ENCODE results near the gene DAPK2. TPM values are rescaled to one million over a fixed set of nuclear protein-coding genes. Genes with fewer than 3 reads are reported as not detected.

The DAPK2 gene
- total RNA-seq, 1 experiment from 2014 or later: 1.4 TPM

- Histone ChIP-seq H3K4me1 (ENCODE audit: insufficient read depth, low read length) (peaks cover 28% of the 10 kb centered on the region), H3K79me2 (ENCODE audit: low read length) (peaks cover 79% of the 10 kb centered on the region), H3K27ac (ENCODE audit: low read length) (peak within 1 kb of the TSS; percentile 49), H3K36me3 (ENCODE audit: low read depth, low read length) (peaks cover 2% of the 10 kb centered on the region; the same call in 1 of the 2 replicates), H3K4me2 (ENCODE audit: low read length) (peak within 1 kb of the TSS; percentile 96), H3K9me3 (ENCODE audit: low read length) (no peaks in the 10 kb centered on the region), H4K20me1 (ENCODE audit: low read length) (0 out of 2 replicates have a peak, but pooled peaks cover 6% of the 10 kb centered on the region), H2AFZ (ENCODE audit: low read length) (peak within 1 kb of the TSS; percentile 88), H3F3A (ENCODE audit: low read length, unreplicated experiment) (no peaks in the 10 kb centered on the region), H3K9ac (ENCODE audit: low read length) (peak within 1 kb of the TSS; percentile 89), H3K9me2 (replicated peaks; ENCODE audit: low read length) (no peaks in the 10 kb centered on the region), H3K27me3 (ENCODE audit: low read length) (no peaks in the 10 kb centered on the region), H3K4me3 (ENCODE audit: low read length) (peak within 1 kb of the TSS; percentile 90)
- ChIA-PET CTCF (interaction anchor here (0.7 kb wide), 1 partner anchor 59 kb away, joined by 3 read pairs; no protein-coding TSS in a partner anchor), POLR2A (ENCODE audit: unreplicated experiment) (interaction anchor here (0.5 to 0.6 kb wide), 2 partner anchors 372 to 484 kb away, joined by 3 to 10 read pairs; no protein-coding TSS in a partner anchor)
- BruUV-seq (replicated peaks): no TSS peak
- ATAC-seq: peak; percentile 82
- peak; percentile 97 for DNase-seq
- TF ChIP-seq CTCF (conservative IDR thresholded peaks at IDR 0.05; ENCODE audit: low read depth, low read length): no peak
- TF ChIP-seq EZH2phosphoT487 (IDR thresholded peaks at IDR 0.05; ENCODE audit: borderline replicate concordance, low read length): no peak
- TF ChIP-seq EZH2 (IDR thresholded peaks at IDR 0.05; ENCODE audit: low read length, unreplicated experiment): no peak
- intact Hi-C loops (cut with micrococcal nuclease): loop anchor here (2.0 kb wide), 1 partner anchor 21 kb away; no protein-coding TSS in a partner anchor
Measured at GRCh38 chr15:64093627-64094417, 47.5 kb upstream of the DAPK2 start, which contains the start of gene CIAO2A. CIAO2A (minus strand) TSS chr15:64093838; CDS start chr15:64093768, 70 bp downstream.

- Histone ChIP-seq H3K27me3 (ENCODE audit: low read length) (no peaks in the 10 kb centered on the region), H3K4me2 (ENCODE audit: low read length) (peak overlapping the region; percentile 96), H3K36me3 (ENCODE audit: low read depth, low read length) (peaks cover 5% of the 10 kb centered on the region), H2AFZ (ENCODE audit: low read length) (peak overlapping the region; percentile 88), H3K27ac (ENCODE audit: low read length) (peak overlapping the region; percentile 29), H3F3A (ENCODE audit: low read length, unreplicated experiment) (no peaks in the 10 kb centered on the region), H3K9ac (ENCODE audit: low read length) (peak overlapping the region; percentile 89), H3K4me3 (ENCODE audit: low read length) (peak overlapping the region; percentile 90), H3K9me3 (ENCODE audit: low read length) (no peaks in the 10 kb centered on the region), H3K4me1 (ENCODE audit: insufficient read depth, low read length) (peaks cover 28% of the 10 kb centered on the region), H3K79me2 (ENCODE audit: low read length) (peaks cover 71% of the 10 kb centered on the region), H3K9me2 (replicated peaks; ENCODE audit: low read length) (no peaks in the 10 kb centered on the region), H4K20me1 (ENCODE audit: low read length) (0 out of 2 replicates have a peak, but pooled peaks cover 6% of the 10 kb centered on the region)
- POLR2A ChIA-PET (ENCODE audit: unreplicated experiment): interaction anchor here (0.5 to 0.6 kb wide), 4 partner anchors 87 to 1802 kb away, joined by 3 to 10 read pairs (median 4); no protein-coding TSS in a partner anchor
- TF ChIP-seq CTCF (conservative IDR thresholded peaks at IDR 0.05; ENCODE audit: low read depth, low read length) (0 out of 2 replicates have a peak, but pooled peaks have one; percentile 12), EZH2phosphoT487 (IDR thresholded peaks at IDR 0.05; ENCODE audit: borderline replicate concordance, low read length) (no peak), EZH2 (IDR thresholded peaks at IDR 0.05; ENCODE audit: low read length, unreplicated experiment) (no peak)
- ATAC-seq (peak; percentile 8; the same call in 1 of the 2 replicates), DNase-seq (peak; percentile 12)
- BruUV-seq (replicated peaks): TSS peak; percentile 47
- CTCF ChIA-PET: interaction anchor here (0.7 kb wide), 1 partner anchor 60 kb away, joined by 3 read pairs; no protein-coding TSS in a partner anchor
- intact Hi-C loops (cut with micrococcal nuclease): loop anchor here (2.0 kb wide), 1 partner anchor 20 kb away; no protein-coding TSS in a partner anchor
Measured at GRCh38 chr15:64092864-64093626, 46.8 kb upstream of the DAPK2 start.
